Measurements from ENCODE around the gene FBXW9. TPM values are rescaled to one million over a fixed set of nuclear protein-coding genes. Genes with fewer than 3 reads are reported as not detected.

FBXW9 gene
- total and polyA plus RNA-seq, 2 experiments from 2014 or later = 17.2 to 25.6 TPM

GRCh38 chr19:12711187-12711586, 14.8 kb upstream of the FBXW9 start:
- Histone ChIP-seq H3K9me3 (ENCODE audit: low read depth) (no peaks in the 10 kb centered on the region), H3K27me3 (no peaks in the 10 kb centered on the region), H3K27ac (no peak overlapping the region), H3K4me3 (no peak overlapping the region), H3K4me1 (ENCODE audit: low read depth) (no peaks in the 10 kb centered on the region), H3K36me3 (peaks cover 56% of the 10 kb centered on the region)
- no peak for TF ChIP-seq CTCF (IDR thresholded peaks at IDR 0.05; ENCODE audit: low read depth, low read length)
- no peak for DNase-seq (ENCODE audit: low read depth in 1 of 2, low spot score in 1 of 2)

- no peak for TF ChIP-seq CTCF (IDR thresholded peaks at IDR 0.05; ENCODE audit: low read depth, low read length)
- H3K4me3 ChIP-seq = no peak overlapping the region
- no peak overlapping the region for H3K27ac ChIP-seq
- no peak for DNase-seq (ENCODE audit: low read depth in 1 of 2, low spot score in 1 of 2)
- H3K9me3 ChIP-seq (ENCODE audit: low read depth) = no peaks in the 10 kb centered on the region
- no peaks in the 10 kb centered on the region for H3K27me3 ChIP-seq
- H3K4me1 ChIP-seq (ENCODE audit: low read depth) = no peaks in the 10 kb centered on the region
- H3K36me3 ChIP-seq = peaks cover 55% of the 10 kb centered on the region
These were observed 12.2 kb upstream of the FBXW9 start for GRCh38 chr19:12708641-12709040.

- Histone ChIP-seq H3K36me3 (peaks cover 69% of the 10 kb centered on the region), H3K9me3 (ENCODE audit: low read depth) (no peaks in the 10 kb centered on the region), H3K27ac (no peak overlapping the region), H3K27me3 (no peaks in the 10 kb centered on the region), H3K4me1 (ENCODE audit: low read depth) (no peaks in the 10 kb centered on the region), H3K4me3 (no peak overlapping the region)
- DNase-seq (ENCODE audit: low read depth in 1 of 2, low spot score in 1 of 2) = no peak
- TF ChIP-seq CTCF (IDR thresholded peaks at IDR 0.05; ENCODE audit: low read depth, low read length) = no peak
These were observed 9.9 kb upstream of the FBXW9 start for GRCh38 chr19:12706332-12706718.

GRCh38 chr19:12705654-12706331, 9.4 kb upstream of the FBXW9 start:
- no peaks in the 10 kb centered on the region for H3K27me3 ChIP-seq
- no peak for TF ChIP-seq CTCF (IDR thresholded peaks at IDR 0.05; ENCODE audit: low read depth, low read length)
- H3K9me3 ChIP-seq (ENCODE audit: low read depth) = no peaks in the 10 kb centered on the region
- peaks cover 71% of the 10 kb centered on the region for H3K36me3 ChIP-seq
- no peak overlapping the region for H3K4me3 ChIP-seq
- H3K27ac ChIP-seq = no peak overlapping the region
- no peaks in the 10 kb centered on the region for H3K4me1 ChIP-seq (ENCODE audit: low read depth)
- DNase-seq (ENCODE audit: low read depth in 1 of 2, low spot score in 1 of 2) = no peak

DNA sequence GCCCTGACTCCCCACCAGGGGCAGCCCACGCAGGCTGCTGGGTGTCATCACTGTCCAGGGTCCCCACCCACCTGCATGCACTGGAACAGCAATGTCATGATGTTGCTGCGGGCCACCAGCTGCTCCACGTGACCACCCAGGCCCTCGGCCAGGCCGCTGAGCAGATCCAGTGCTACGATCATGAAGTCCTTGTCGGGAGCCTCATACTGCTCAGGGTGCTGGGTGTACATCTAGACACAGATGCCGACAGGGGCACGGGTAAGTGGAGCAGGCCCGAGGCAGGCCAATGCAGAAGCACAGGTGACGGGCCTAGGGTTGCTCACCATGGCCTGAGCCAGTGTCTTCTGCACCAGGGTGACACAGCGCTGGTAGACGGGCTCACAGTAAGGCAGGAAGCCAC, 8.7 kb upstream of the FBXW9 start:
- Histone ChIP-seq H3K36me3 (peaks cover 66% of the 10 kb centered on the region), H3K4me3 (no peak overlapping the region), H3K4me1 (ENCODE audit: low read depth) (no peaks in the 10 kb centered on the region), H3K27ac (no peak overlapping the region), H3K9me3 (ENCODE audit: low read depth) (no peaks in the 10 kb centered on the region), H3K27me3 (no peaks in the 10 kb centered on the region)
- DNase-seq (ENCODE audit: low read depth in 1 of 2, low spot score in 1 of 2) = no peak
- TF ChIP-seq CTCF (IDR thresholded peaks at IDR 0.05; ENCODE audit: low read depth, low read length) = no peak

All from cardiac muscle cell (in vitro differentiated cells and primary cell).